Measurements from ENCODE around the gene TEX51. TPM values are rescaled to one million over a fixed set of nuclear protein-coding genes. Genes with fewer than 3 reads are reported as not detected.

TEX51 gene
- total RNA-seq, 2 donors from 2014 or later: not detected

GRCh38 chr2:126909781-126910180 is 11.1 kb downstream of the TEX51 start:
- no peak for DNase-seq (ENCODE audit: low spot score)
- intact Hi-C loops (cut with DNase I): no loop called here

DNA sequence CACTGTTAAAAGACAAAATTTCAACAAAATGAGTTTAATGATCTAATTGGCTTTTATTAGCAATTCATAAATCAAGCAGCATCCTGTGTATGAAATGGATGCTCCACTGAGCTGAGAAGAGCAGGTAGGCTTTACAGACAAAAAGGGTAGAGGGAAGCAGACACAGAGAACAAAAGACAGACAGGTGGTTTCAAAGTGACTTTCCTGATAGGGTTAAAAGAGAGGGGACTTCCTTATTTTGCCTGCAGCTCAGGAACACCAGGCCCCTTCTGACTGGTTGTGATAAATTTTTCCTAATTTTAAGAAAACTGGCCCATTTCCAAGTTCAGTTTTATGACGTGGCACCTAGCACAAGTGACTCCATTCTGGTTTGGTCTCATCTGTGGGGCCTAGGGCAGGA is 11.9 kb downstream of the TEX51 start:
- intact Hi-C loops (cut with DNase I): no loop called here

DNA sequence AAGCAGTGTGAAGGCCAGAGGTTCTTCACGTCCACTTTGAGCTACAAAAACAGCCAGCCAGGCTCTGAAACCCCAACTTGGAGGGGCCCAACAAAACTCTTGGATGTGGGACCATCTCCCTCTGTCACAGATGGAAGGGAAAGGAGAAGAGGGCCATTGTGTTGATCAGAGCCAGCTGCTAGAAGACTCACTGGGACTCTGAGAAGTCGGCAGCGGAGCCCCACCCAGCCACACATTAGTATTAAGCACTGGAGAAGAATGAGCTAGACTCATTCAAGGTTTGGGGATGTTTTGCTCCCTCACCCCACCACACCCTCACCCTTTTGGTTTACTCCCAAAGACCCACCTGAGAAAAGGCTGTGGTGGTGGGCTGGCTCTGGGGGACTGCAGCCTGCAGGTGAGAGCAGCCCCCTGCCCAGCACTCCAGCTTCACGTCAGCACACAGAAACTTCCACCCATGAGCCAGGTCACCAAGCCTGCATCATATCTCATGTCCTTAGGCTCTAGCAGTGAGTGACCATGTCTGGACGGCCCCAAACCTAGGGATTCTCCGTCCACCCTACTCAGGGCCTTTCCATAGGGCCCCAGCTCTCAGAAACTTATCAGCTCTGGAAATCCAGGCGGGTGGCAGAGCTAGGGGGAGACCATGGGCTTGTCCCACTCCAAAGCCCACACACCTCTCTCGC is 12.6 kb downstream of the TEX51 start:
- peak; percentile 65 for DNase-seq (ENCODE audit: low spot score)
- intact Hi-C loops (cut with DNase I): no loop called here

More for the DNA sequence above, 11.9 kb downstream of the TEX51 start:
- DNase-seq (ENCODE audit: low spot score): no peak

- intact Hi-C loops (cut with DNase I): no loop called here
These were observed 13.5 kb downstream of the TEX51 start for GRCh38 chr2:126912201-126912600.

GRCh38 chr2:126913329-126913728 is 14.6 kb downstream of the TEX51 start:
- intact Hi-C loops (cut with DNase I): no loop called here
- DNase-seq (ENCODE audit: low spot score): no peak

More at GRCh38 chr2:126912201-126912600, 13.5 kb downstream of the TEX51 start:
- no peak for DNase-seq (ENCODE audit: low spot score)

DNA sequence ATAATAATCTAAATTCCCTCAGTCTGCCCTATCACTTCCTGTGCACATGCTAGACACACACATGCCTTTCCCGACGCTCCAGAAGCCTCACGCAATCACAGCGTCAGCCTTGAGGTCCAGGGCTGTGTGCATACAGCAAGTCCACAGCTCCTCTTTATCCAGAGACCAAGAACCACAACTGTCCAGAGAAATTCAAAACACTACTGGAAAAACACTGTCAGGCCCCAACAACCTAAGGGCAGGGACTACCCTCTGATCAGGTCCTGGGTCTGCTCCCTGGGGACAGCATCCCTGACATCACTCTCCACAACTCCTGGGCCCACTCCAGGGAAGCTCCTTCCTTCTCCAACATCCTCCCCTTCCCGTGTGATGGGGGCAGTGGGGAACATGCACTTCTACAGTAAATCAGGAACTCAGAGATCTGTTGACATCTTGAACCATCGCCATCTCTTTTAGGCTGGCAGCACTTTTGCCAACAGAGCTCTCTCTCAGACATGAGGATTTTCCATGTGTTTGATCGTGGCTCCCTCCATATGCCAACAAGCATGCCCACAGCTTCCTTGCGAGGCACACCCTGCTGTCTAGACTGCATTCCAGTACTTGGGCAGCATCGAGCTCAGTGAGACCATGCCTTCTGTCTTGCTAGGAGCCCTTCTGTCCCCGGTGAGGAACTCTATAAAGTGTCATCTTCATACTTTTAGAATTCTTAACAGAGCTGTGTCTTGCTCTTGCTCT is 15.4 kb downstream of the TEX51 start:
- no peak for DNase-seq (ENCODE audit: low spot score)
- intact Hi-C loops (cut with DNase I): no loop called here

DNA sequence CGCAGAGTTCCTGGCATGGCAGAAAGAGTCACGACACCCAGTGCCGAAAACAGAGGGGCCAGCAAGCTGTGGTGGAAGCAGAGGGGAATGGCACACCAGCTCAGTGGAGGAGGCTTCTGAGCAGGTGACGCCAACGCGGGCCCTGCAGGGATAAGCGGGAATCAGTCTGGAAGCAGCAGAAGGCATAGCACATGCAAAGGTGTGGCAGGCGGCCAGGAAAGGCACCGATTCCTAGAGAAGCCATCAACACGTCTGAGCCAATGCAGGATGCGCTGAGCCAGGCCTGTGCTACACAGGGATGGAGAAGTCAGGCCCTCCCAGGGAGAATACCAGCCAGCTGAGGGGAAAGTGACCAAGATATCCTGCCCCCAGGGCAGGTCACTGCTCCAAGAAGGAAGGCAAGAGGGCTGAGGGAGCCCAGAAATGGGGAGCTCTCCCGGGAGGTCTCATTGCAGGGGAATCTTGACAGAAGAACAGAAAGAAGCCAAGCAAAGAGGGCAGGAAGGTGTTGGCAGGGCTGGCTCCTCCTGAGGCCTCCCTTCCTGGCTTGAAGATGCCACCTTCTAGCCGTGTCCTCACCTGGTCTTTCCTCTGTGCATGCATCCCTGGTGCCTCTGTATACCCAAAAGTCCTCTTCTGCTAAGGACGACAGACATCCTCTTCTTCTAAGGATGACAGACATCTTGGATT is 16.3 kb downstream of the TEX51 start:
- peak; percentile 62 for DNase-seq (ENCODE audit: low spot score)
- intact Hi-C loops (cut with DNase I): no loop called here

- no peak for DNase-seq (ENCODE audit: low spot score)
- intact Hi-C loops (cut with DNase I): no loop called here
These were observed 17.2 kb downstream of the TEX51 start for GRCh38 chr2:126915903-126916302.

GRCh38 chr2:126916744-126917143 is 18.1 kb downstream of the TEX51 start:
- no peak for DNase-seq (ENCODE audit: low spot score)

DNA sequence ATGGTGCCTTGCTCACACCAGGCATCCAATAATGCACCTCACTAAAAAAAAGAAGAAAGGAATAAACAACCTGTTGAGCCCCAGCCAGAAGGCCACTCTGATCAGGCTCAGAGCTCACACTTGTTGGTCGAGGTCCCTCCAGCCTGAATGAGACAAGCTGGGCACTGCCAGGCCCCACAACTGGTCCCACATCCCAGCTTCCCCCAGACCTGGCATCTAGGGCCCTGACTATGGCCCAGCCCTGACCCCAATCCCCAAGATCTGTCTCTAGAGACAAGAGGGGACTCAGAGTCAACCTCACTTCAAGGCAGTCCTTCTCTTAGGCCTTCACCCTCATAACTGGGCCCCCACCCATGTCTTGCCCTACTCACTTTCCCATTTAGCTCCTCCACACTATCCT is 22.4 kb downstream of the TEX51 start:
- no peak for DNase-seq (ENCODE audit: low spot score)
- intact Hi-C loops (cut with DNase I): no loop called here

More at GRCh38 chr2:126916744-126917143, 18.1 kb downstream of the TEX51 start:
- intact Hi-C loops (cut with DNase I): no loop called here

GRCh38 chr2:126930970-126931590 is 32.4 kb downstream of the TEX51 start:
- no peak for DNase-seq (ENCODE audit: low spot score)
- intact Hi-C loops (cut with DNase I): no loop called here

DNA sequence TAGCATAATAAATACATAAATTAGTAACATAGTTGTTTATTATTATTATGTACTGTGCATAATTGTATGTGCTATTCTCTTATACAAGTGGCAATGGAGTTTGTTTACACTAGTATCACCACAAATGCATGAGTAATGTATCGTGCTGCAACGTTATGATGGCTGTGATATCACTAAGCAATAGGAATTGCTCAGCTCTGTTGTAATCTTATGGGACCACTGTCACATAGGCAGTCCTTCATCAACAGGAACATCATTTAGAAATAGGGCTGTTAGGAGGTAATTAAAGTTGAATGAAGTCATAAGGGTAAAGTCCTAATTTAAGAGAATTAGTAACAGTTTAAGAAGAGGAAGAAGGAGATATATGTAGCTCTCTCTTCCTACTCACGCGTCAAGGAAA is 33.8 kb downstream of the TEX51 start:
- no peak for DNase-seq (ENCODE audit: low spot score)
- intact Hi-C loops (cut with DNase I): no loop called here

DNA sequence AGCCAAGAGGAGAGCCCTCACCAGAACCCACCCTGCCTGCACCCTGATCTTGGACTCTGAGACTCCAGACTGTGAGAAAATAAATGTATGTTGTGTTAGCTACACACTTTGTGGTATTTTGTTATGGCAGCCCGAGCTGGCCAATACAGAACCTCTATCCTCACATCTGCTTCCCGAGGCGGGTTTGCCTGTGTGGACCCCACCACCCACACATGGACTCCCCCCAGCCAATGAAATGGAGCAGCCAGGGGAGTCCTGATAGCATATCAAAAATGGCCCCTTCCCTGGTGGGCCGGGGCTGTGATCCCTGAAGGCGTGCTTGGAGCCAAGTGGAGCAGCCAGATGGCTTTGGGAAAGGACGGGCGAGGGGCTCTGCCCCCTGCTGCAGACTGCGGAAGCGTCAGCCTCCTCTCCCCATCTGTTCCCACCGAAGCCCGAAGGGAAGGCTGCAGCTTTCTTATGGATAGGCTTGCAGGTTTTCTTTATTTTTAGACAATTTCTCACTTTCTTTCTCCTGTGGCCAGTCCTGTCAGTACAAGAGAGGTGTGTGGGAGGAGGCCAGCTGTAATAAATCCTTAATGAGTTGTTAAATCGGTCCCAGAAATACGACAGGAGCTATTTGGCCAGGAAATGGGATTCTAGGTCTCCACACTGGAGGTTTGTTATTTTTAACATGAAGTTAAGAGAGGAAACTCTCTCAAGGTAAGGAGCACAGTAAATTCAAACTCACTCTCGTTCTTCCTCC is 34.4 kb downstream of the TEX51 start:
- no peak for DNase-seq (ENCODE audit: low spot score)
- intact Hi-C loops (cut with DNase I): no loop called here

- DNase-seq (ENCODE audit: low spot score): no peak
- intact Hi-C loops (cut with DNase I): loop anchor here in 1 of 2 donors (2.0 kb wide), 1 partner anchor 69 kb away; no protein-coding TSS in a partner anchor
These were observed 35.0 kb downstream of the TEX51 start for GRCh38 chr2:126933711-126934091.

GRCh38 chr2:126934809-126935208 is 36.1 kb downstream of the TEX51 start:
- intact Hi-C loops (cut with DNase I): loop anchor here in 1 of 2 donors (2.0 kb wide), 1 partner anchor 68 kb away; no protein-coding TSS in a partner anchor
- no peak for DNase-seq (ENCODE audit: low spot score)

- intact Hi-C loops (cut with DNase I): loop anchor here in 1 of 2 donors (2.0 kb wide), 1 partner anchor 67 kb away; no protein-coding TSS in a partner anchor
- DNase-seq (ENCODE audit: low spot score): no peak
These were observed 37.1 kb downstream of the TEX51 start for GRCh38 chr2:126935774-126936173.

- DNase-seq (ENCODE audit: low spot score): no peak
- intact Hi-C loops (cut with DNase I): no loop called here
These were observed 37.6 kb downstream of the TEX51 start for GRCh38 chr2:126936219-126936723.

DNA sequence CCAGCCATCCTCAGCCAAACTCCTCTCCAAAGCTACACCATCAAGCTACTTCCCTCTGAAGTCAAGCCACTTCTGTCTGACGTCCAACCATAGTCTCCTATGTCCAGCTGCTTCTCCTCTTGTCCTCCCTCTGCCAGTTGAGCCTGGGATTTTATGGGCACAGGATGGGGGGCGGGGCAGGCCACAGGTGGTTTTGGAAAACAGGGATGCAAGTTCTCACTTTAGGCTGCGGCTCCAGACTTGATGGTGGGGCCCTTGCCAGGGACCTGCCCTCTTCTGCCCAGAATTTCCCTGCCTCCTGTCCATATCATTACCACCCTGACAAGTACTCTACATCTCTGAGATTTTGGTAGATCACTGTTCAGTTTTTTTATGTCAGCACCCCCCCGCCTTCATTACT is 41.6 kb downstream of the TEX51 start:
- no peak for DNase-seq (ENCODE audit: low spot score)
- intact Hi-C loops (cut with DNase I): no loop called here

Data from posterior vena cava (tissue), 2 donors.